Hepatocyte (in vitro differentiated cells): Measurements from ENCODE around the gene RANBP3. TPM values are rescaled to one million over a fixed set of nuclear protein-coding genes. Genes with fewer than 3 reads are reported as not detected.
"Not testable (repeated sequence)": the region's sequence is repeated elsewhere in the genome, so short reads cannot be mapped to it uniquely, and the experiment has no call there.

ENCODE experiments used
- DNase-seq: peaks from one replicate; pipeline ENCODE4 v3.0.0-alpha.2; 2016; ENCODE audit warnings: low spot score
- H2AFZ ChIP-seq: fragments of 200-600 bp; sonication (generic); 2 replicates; pipeline ENCODE4 v1.6.0; 2016; ENCODE audit warnings: antibody characterized with exemption, mild to moderate bottlenecking
- H3K27ac ChIP-seq: fragments of 200-600 bp; sonication (generic); 2 replicates; pipeline ENCODE4 v1.5.1; 2016; ENCODE audit warnings: mild to moderate bottlenecking
- H3K27me3 ChIP-seq: fragments of 200-600 bp; sonication (generic); 2 replicates; pipeline ENCODE4 v1.6.1; 2016
- H3K36me3 ChIP-seq: fragments of 200-600 bp; sonication (generic); replicated peaks from 2 replicates; pipeline ENCODE4 v1.5.1; 2016; ENCODE audit warnings: low read depth; ENCODE audit not compliant: insufficient read depth
- H3K4me1 ChIP-seq: fragments of 200-600 bp; sonication (generic); 2 replicates; pipeline ENCODE4 v1.5.1; 2016; ENCODE audit warnings: mild to moderate bottlenecking, moderate library complexity; ENCODE audit not compliant: insufficient read depth
- H3K4me2 ChIP-seq: fragments of 200-600 bp; sonication (generic); 2 replicates; pipeline ENCODE4 v1.6.0; 2016
- H3K4me3 ChIP-seq: fragments of 200-600 bp; sonication (generic); 2 replicates; pipeline ENCODE4 v1.5.1; 2016; ENCODE audit warnings: mild to moderate bottlenecking
- H3K79me2 ChIP-seq: fragments of 200-600 bp; sonication (generic); 2 replicates; pipeline ENCODE4 v1.6.0; 2017; ENCODE audit warnings: mild to moderate bottlenecking
- H3K9me2 ChIP-seq: fragments of 200-600 bp; sonication (generic); replicated peaks from 2 replicates; pipeline ENCODE4 v1.6.0; 2017; ENCODE audit warnings: mild to moderate bottlenecking; ENCODE audit not compliant: insufficient read depth
- H3K9me3 ChIP-seq: fragments of 200-600 bp; sonication (generic); 2 replicates; pipeline ENCODE4 v1.5.1; 2016; ENCODE audit warnings: low read depth, mild to moderate bottlenecking
- H4K20me1 ChIP-seq: fragments of 200-600 bp; sonication (generic); 2 replicates; pipeline ENCODE4 v1.6.0; 2016; ENCODE audit warnings: mild to moderate bottlenecking; ENCODE audit not compliant: insufficient read depth, poor library complexity, severe bottlenecking
- EZH2 ChIP-seq: fragments of 200-600 bp; sonication (generic); IDR thresholded peaks from 2 replicates; pipeline ENCODE4 v1.6.1; 2016; ENCODE audit warnings: antibody characterized with exemption, mild to moderate bottlenecking, borderline replicate concordance
- EZH2phosphoT487 ChIP-seq: fragments of 200-600 bp; sonication (generic); IDR thresholded peaks from one replicate; pipeline ENCODE4 v1.6.1; 2018; ENCODE audit warnings: antibody characterized with exemption, mild to moderate bottlenecking, low read depth, moderate library complexity; ENCODE audit not compliant: unreplicated experiment, severe bottlenecking
- WGBS: methylation state at CpG from one replicate; pipeline ENCODE4 v1.1.6; 2016; ENCODE audit warnings: low lambda C conversion rate; ENCODE audit errors: missing lambda C conversion rate; 5-methylcytosine and 5-hydroxymethylcytosine counted together
- polyA plus RNA-seq: library from polyadenylated mRNA; unstranded; fragments of >200 nt; fragmentation: Nextera tagmentation; extraction: Ambion mirVana; gene quantifications from 2 replicates; pipeline ENCODE4 v1.2.1, GENCODE V29; 2016
- total RNA-seq: library from RNA; depleted of rRNA; stranded (reverse); fragments of >200 nt; gene quantifications from 2 replicates; pipeline ENCODE4 v1.2.3, GENCODE V29; 2014
- TF ChIP-seq, protein P1 (sequence below): fragments of 200-600 bp; sonication (generic); IDR thresholded peaks from 2 replicates; pipeline ENCODE4 v1.5.1; 2016; ENCODE audit warnings: antibody characterized with exemption, mild to moderate bottlenecking; ENCODE audit not compliant: poor library complexity

The RANBP3 gene
- total and polyA plus RNA-seq, 2 experiments from 2014 or later = 10.4 to 51.0 TPM

DNA sequence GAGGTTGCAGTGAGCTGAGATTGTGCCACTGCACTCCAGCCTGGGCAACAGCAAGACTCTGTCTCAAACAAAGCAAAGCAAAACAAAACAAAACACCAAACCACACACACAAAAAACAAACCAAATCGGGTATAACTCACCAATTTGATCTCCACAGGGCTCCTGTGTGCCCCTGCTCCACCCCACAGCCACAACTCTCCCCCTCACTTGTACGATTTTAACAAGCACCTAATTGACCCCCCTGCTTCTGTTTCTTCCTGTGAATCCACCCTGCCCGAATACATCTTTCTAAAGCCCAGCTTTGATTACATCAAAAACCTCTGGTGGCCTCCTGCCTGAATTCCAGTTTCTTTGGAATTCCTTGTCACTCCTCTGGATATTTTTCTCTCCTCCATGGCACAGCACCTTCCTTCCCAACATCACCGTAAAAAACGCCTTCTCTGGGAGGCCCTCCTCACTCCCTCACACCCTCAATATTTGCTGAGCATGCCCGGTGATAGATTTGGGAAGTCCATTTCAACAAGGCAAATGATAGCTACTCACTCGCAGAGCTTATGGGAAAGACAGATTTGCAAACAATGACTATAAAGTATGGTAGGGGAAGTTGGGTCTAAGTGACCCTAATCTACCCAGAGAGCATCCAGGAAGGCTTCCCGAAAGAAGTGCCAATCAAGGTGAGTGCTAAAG, 11.6 kb upstream of the RANBP3 start:
- H4K20me1 ChIP-seq = no peaks in the 10 kb centered on the region
- no peaks in the 10 kb centered on the region for H3K27me3 ChIP-seq
- no peaks in the 10 kb centered on the region for H3K79me2 ChIP-seq
- 83% methylated on average over 8 of the region's 8 CpGs for WGBS
- peaks cover 17% of the 10 kb centered on the region for H3K4me1 ChIP-seq
- no peaks in the 10 kb centered on the region for H3K9me3 ChIP-seq
- TF ChIP-seq EZH2 (no peak), EZH2phosphoT487 (no peak)
- TF ChIP-seq, protein P1, sequence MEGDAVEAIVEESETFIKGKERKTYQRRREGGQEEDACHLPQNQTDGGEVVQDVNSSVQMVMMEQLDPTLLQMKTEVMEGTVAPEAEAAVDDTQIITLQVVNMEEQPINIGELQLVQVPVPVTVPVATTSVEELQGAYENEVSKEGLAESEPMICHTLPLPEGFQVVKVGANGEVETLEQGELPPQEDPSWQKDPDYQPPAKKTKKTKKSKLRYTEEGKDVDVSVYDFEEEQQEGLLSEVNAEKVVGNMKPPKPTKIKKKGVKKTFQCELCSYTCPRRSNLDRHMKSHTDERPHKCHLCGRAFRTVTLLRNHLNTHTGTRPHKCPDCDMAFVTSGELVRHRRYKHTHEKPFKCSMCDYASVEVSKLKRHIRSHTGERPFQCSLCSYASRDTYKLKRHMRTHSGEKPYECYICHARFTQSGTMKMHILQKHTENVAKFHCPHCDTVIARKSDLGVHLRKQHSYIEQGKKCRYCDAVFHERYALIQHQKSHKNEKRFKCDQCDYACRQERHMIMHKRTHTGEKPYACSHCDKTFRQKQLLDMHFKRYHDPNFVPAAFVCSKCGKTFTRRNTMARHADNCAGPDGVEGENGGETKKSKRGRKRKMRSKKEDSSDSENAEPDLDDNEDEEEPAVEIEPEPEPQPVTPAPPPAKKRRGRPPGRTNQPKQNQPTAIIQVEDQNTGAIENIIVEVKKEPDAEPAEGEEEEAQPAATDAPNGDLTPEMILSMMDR = no peak
- no peak overlapping the region for H3K4me2 ChIP-seq
- no peaks in the 10 kb centered on the region for H3K36me3 ChIP-seq
- no peak overlapping the region for H3K27ac ChIP-seq
- no peaks in the 10 kb centered on the region for H3K9me2 ChIP-seq
- no peak overlapping the region for H2AFZ ChIP-seq
- no peak for DNase-seq
- H3K4me3 ChIP-seq = no peak overlapping the region

DNA sequence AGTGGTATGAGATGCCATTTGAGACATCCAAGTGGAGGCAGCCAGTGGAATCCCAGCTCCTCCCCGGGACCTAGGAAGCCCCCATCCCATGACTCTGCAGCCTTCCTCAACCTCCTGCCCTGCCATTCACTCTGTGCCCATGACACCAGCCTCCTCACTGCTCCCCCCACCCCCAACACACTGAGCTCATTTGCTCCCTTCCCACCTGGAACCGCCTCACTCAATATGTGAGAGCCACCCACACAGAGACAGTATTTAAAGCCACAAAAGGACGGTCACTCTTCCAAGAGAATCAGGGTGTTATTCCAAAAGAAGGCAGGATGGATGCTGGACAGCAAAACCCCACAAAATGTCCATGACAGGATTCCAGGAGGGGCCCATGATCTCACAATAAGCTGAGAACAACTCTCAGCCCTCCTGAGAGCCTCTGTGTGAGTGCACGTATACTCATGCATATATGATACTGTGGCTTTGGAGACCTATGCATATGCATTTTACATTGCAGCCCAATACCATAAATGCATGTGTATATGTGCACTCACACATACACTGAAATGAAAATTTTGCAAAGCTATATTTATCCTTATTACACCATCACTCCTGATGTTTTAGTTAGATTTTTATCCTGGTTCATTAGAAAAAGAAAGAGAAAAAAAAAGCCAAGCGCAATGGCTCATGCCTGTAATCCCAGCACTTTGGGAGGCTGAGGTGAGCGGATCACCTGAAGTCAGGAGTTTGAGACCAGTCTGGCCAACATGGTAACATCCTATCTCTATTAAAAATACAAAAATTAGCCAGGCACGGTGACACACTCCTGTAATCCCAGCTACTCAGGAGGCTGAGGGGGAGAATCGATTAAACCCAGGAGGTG, 10.8 kb upstream of the RANBP3 start:
- TF ChIP-seq, protein P1 = no peak
- TF ChIP-seq EZH2phosphoT487 (no peak), EZH2 (no peak)
- WGBS = 84% methylated on average over 8 of the region's 8 CpGs

DNA sequence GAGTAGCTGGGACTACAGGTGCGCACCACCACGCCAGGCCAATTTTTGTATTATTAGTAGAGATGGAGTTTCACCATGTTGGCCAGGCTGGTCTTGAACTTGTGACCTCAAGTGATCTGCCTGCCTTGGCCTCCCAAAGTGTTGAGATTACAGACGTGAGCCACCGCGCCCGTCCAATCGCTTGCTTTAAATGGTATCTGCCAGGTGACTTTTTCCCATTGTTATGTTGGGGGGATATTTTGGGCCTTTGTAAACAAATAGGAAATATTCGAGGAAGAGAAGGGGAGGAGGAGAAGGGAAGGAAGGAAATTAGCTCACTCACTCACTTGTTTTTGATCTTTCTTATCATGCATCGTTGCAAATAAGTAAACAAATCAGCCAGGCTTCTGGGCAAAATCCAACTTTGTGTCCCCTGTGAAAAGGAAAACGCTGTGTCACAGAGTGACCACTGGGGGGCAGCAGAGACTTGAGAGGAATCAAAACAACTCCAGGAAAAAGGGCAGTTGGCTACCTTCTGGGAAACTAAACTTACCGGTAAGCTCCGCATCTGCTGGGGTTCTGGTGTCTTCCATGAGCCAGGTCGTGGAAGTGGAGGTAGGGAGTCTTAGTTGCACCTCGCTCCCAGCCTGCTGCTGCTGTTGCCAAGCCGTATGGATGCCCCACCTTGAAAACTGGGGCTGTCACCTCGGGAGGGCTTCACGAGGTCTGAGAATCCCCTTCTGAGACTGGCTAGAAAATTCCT, 9.3 kb upstream of the RANBP3 start:
- 33% methylated on average over 17 of the region's 17 CpGs for WGBS
- no peaks in the 10 kb centered on the region for H3K27me3 ChIP-seq
- no peaks in the 10 kb centered on the region for H3K4me1 ChIP-seq
- no peaks in the 10 kb centered on the region for H3K79me2 ChIP-seq
- H3K27ac ChIP-seq = no peak overlapping the region
- peak; percentile 93 for DNase-seq
- H3K9me3 ChIP-seq = no peaks in the 10 kb centered on the region
- no peaks in the 10 kb centered on the region for H3K36me3 ChIP-seq
- peak overlapping the region; percentile 64 for H3K4me2 ChIP-seq
- no peak overlapping the region for H2AFZ ChIP-seq
- TF ChIP-seq EZH2 = no peak
- no peak for TF ChIP-seq EZH2phosphoT487
- TF ChIP-seq, protein P1 = peak; percentile 93
- H4K20me1 ChIP-seq = no peaks in the 10 kb centered on the region
- no peak overlapping the region for H3K4me3 ChIP-seq
- no peaks in the 10 kb centered on the region for H3K9me2 ChIP-seq

More for the DNA sequence above, 10.8 kb upstream of the RANBP3 start:
- H3K4me2 ChIP-seq = no peak overlapping the region
- no peaks in the 10 kb centered on the region for H3K9me2 ChIP-seq
- DNase-seq = no peak
- no peak overlapping the region for H2AFZ ChIP-seq
- no peak overlapping the region for H3K27ac ChIP-seq
- no peak overlapping the region for H3K4me3 ChIP-seq
- H3K36me3 ChIP-seq = no peaks in the 10 kb centered on the region
- H3K79me2 ChIP-seq = no peaks in the 10 kb centered on the region
- H3K9me3 ChIP-seq = no peaks in the 10 kb centered on the region
- peaks cover 10% of the 10 kb centered on the region for H3K4me1 ChIP-seq
- no peaks in the 10 kb centered on the region for H3K27me3 ChIP-seq
- no peaks in the 10 kb centered on the region for H4K20me1 ChIP-seq

DNA sequence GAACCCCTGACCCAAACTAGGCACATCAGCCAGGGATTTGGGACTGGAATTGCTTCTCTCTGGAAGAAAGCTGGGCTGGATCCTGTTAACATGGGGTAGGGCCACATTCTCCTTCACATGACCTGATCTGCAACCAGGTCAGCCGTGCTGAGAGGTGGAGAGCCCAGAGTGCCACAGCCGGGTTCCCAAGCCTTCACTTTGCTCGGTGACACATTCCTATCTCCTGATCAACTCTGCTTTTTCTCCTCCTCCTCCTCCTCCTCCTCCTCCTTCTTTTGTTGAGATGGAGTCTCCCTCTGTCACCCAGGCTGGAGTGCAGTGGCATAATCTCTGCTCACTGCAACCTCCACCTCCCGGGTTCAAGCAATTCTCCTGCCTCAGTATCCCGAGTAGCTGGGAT, 7.9 kb upstream of the RANBP3 start:
- not testable (repeated sequence) for H3K4me3 ChIP-seq, DNase-seq, H3K27me3 ChIP-seq, H3K36me3 ChIP-seq, H3K79me2 ChIP-seq, H4K20me1 ChIP-seq, H2AFZ ChIP-seq, H3K4me1 ChIP-seq, H3K9me2 ChIP-seq, H3K4me2 ChIP-seq, H3K9me3 ChIP-seq
- 89% methylated on average over 5 of the region's 5 CpGs for WGBS
- peak overlapping the region; percentile 79 for H3K27ac ChIP-seq
